Frontal cortex (tissue), 4 donors: ENCODE data around the gene ANK3. TPM values are rescaled to one million over a fixed set of nuclear protein-coding genes. Genes with fewer than 3 reads are reported as not detected.

Experiments used
- DNase-seq, 2 donors: peaks; one replicate each; pipeline ENCODE4 v3.0.0; 2012; ENCODE audit warnings: low spot score in 2 of 2
- FAIRE-seq: peaks from 2 replicates; lab custom pipeline; 2012; peaks lifted over from hg19 to GRCh38; lab: Jason Lieb, UNC
- small RNA-seq: library from RNA; depleted of rRNA; stranded (forward); fragments of <200 nt; gene quantifications from one replicate; pipeline ENCODE3, GENCODE V24; 2014
- total RNA-seq: library from RNA; depleted of rRNA; stranded (reverse); fragments of >200 nt; gene quantifications from one replicate; pipeline ENCODE4 v1.2.3, GENCODE V29; 2014
- donor health status: control.
- donor health status: control.
- donor health status: control.

Gene ANK3
- total RNA-seq, 1 donor from 2014 or later, result 205 TPM

DNA sequence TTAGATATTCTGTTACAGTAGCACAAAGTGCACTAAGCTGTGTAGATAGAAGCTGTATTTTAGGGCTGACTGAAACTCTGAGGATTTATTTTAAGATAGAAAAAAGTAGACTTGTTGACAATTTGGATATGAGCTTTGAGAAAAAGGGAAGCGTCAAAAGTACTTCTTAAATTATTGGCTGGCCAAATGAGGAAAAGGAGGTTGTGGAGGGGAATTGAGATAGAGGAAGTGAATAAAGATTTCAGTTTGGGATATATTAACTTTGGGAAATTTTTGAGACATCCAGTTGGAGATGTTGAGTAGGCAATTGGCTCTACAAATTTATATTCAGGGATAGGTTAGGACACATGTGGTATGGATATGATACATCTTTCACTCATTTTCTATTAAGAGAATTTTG lies 409.3 kb downstream of the ANK3 start:
- DNase-seq, result no peak
- FAIRE-seq, result no peak

DNA sequence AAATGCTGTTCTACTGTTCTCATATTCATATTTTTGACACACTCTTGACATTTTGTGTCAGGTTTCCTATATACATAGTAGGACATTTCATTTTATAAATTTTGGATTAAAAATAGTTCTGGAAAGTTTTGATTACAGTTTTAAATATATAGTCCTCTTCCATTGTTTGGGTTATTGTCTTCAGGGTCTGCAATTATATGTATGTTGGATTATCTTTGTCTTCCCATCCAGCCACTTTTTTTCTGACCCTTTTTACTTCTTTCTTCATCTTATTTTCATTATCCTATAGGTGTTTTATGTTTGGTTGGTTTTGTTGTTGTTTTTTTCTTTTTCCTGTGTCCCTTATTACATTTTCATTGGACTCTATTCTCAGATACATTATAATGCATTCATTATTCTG lies 412.2 kb downstream of the ANK3 start:
- FAIRE-seq, result no peak
- DNase-seq, result no peak

DNA sequence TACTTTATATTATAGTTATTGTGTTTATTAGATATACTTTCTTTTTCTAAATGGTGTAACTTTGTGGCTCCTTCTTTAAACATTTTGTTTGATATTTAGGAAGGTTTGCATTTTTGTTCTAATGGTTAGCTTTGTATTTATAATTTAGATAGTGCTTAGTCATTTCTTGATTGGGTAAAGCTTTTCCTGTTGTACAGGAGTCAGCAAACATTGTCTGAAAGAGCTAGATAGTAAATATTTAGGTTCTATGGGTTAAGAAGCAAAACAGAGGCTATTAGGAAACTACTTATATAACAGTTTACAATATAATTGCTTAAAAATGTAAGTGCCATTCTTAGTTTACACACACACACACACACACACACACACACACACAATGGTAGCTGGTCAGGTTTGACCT lies 412.8 kb downstream of the ANK3 start:
- DNase-seq, result no peak
- FAIRE-seq, result no peak

Small RNA genes lying within 50 kb of the gene (small RNA-seq; reads per million reads assigned to genes)
- not detected for gene RF00019
